Activated CD8-positive, alpha-beta T cell treated with anti-CD3 and anti-CD28 coated beads, Interleukin-2, amount 10 ng/mL, durations not matched to agents 7 days and 5 days (primary cell): Measurements from ENCODE around the gene CHD9. TPM values are rescaled to one million over a fixed set of nuclear protein-coding genes. Genes with fewer than 3 reads are reported as not detected.

Experiments
- ATAC-seq: fragments of 150-1000 bp; cut with Tn5 transposase; one replicate; pipeline ENCODE4 v1.10.0; 2021; ENCODE audit warnings: moderate library complexity
- CTCF ChIA-PET: fragments of 350-600 bp; sonication (Branson Sonifier 250); formaldehyde crosslinking; loops from one replicate; lab custom pipeline; 2021; ENCODE audit warnings: antibody characterized with exemption; lab: Charles Lee
- POLR2A ChIA-PET: fragments of 350-600 bp; sonication (Branson Sonifier 250); formaldehyde crosslinking; loops from one replicate; lab custom pipeline; 2021; ENCODE audit warnings: antibody characterized with exemption; lab: Charles Lee
- DNase-seq: peaks from one replicate; pipeline ENCODE4 v3.0.0-alpha.2; 2020
- H3K27ac Mint-ChIP-seq: one replicate; pipeline ENCODE4 v1.8.0; 2021; ENCODE audit warnings: mild to moderate bottlenecking, mixed read lengths
- H3K27me3 Mint-ChIP-seq: one replicate; pipeline ENCODE4 v1.8.0; 2021; ENCODE audit warnings: low read depth, mixed read lengths
- H3K36me3 Mint-ChIP-seq: one replicate; pipeline ENCODE4 v1.8.0; 2021; ENCODE audit warnings: low read depth, mixed read lengths
- H3K4me1 Mint-ChIP-seq: one replicate; pipeline ENCODE4 v1.8.0; 2021; ENCODE audit warnings: low read depth, mixed read lengths
- H3K4me3 Mint-ChIP-seq: one replicate; pipeline ENCODE4 v1.8.0; 2021; ENCODE audit warnings: mild to moderate bottlenecking, mixed read lengths
- H3K9me3 Mint-ChIP-seq: one replicate; pipeline ENCODE4 v1.8.0; 2022; ENCODE audit warnings: mixed read lengths; ENCODE audit not compliant: insufficient read depth
- total RNA-seq, 2 experiments: library from RNA; stranded (reverse); gene quantifications; one replicate each; pipeline ENCODE4 v1.2.3, GENCODE V29; 2021

CHD9 gene
- total RNA-seq, 2 experiments from 2014 or later = 23.5 to 32.1 TPM

DNA sequence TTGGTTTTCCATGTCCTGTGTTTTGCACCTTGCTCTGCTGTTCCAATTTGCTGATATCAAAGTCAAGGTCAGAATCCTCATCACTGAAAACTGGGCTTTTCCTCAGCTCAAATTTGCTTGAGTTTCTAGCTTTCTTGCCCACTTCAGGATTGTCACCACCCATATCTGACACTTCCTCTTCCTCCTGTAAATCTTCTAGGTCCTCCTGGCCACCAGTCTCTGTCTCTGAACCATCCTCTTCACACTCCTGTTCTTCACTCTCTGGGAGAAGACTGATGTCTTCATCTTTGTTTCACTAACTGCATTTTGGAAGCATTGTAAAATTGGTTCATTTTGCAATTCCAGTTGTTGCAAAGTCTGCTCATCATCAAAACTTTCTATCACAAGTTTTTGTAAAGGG is 316.0 kb downstream of the CHD9 start:
- CTCF ChIA-PET = no interaction called here
- Mint-ChIP-seq H3K4me1 (peaks cover 14% of the 10 kb centered on the region), H3K36me3 (no peaks in the 10 kb centered on the region), H3K4me3 (no peak overlapping the region), H3K9me3 (no peaks in the 10 kb centered on the region), H3K27ac (no peak overlapping the region), H3K27me3 (peaks cover 11% of the 10 kb centered on the region)
- POLR2A ChIA-PET = no interaction called here
- no peak for DNase-seq
- ATAC-seq = no peak

DNA sequence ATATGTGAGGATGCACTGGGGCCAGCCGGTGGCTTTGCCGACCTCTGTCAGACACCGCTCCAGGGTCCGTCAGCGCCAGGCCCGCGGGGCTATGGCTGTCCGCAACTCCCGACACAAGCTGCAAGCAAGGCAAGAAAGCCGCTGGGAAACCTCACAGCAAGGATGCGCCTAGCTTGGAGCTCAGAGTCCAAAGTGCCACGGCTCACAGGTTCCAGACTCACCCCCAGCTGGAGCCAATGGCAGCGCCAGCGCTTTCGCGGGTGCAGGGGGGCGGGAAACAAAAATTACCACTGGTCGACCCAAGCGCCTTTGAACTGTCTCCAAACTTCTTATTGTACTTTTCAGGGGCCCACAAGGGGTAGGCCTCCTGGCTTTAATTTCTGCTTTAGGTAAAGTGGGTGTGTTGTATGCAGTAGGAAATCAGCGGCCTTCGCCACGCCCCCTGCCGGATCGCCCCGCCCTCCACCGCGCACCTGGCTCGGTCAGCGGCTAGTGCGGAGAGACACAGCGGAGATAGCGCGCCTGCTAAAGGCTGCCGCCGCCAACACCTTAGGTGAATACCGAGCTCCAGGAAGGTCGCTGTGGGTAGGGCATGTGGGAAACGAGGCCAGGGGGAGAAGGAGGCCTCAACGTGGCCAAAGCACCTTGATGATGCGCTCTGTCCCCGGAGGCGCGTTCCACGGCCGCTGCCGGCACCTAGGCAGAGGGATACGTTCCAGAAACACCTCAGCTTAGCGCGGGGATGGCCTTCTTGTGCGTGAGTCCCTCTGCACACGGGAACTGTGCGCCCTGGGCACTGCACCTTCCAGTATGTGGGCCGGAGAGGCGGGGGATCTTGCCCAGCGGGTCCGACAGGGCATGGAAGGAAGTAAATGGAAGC is 318.4 kb downstream of the CHD9 start:
- Mint-ChIP-seq H3K9me3 (no peaks in the 10 kb centered on the region), H3K4me1 (peaks cover 16% of the 10 kb centered on the region), H3K36me3 (no peaks in the 10 kb centered on the region), H3K27me3 (peaks cover 12% of the 10 kb centered on the region), H3K27ac (peak overlapping the region; percentile 6), H3K4me3 (no peak overlapping the region)
- DNase-seq (peak; percentile 75), ATAC-seq (peak; percentile 98)
- ChIA-PET POLR2A (no interaction called here), CTCF (no interaction called here)

DNA sequence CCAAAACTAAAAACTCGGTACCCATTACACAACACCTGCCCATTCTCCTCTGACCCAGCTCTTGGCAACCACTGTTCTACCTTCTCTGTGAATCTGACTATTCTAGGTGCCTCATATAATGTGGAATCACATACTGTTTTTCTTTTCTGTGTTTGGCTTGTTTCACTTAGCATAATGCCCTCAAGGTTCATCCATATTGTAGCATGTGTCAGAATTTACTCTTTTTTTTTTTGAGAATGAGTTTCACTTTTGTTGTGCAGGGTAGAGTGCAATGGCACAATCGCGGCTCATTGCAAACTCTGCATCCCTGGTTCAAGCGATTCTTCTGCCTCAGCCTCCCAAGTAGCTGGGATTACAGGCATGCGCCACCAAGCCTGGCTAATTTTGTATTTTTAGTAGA is 320.0 kb downstream of the CHD9 start:
- POLR2A ChIA-PET = no interaction called here
- Mint-ChIP-seq H3K9me3 (no peaks in the 10 kb centered on the region), H3K27me3 (peaks cover 10% of the 10 kb centered on the region), H3K36me3 (no peaks in the 10 kb centered on the region), H3K27ac (no peak overlapping the region), H3K4me3 (no peak overlapping the region), H3K4me1 (peaks cover 19% of the 10 kb centered on the region)
- no peak for DNase-seq
- ATAC-seq = no peak
- CTCF ChIA-PET = no interaction called here

DNA sequence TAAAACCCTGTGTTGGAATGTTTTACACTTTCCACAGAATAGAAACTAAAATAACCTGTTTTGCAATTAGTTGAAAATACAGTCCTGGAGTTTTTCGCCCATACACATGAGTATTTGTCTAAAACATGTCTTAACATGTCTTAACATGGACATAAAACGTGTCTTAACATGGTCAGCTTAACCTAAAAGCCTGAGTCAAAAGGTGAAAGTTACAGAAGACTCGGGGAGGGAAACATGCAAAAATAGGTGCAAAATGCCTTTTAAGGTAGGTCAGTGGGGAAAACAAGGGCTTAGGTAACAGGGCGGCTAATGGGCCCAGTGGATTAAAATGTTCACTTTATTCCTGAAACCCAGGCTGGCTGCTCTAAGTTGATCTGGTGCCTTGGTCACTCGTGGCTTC is 323.3 kb downstream of the CHD9 start:
- peaks cover 7% of the 10 kb centered on the region for H3K27me3 Mint-ChIP-seq
- no peak for ATAC-seq
- DNase-seq = no peak
- CTCF ChIA-PET = no interaction called here
- peaks cover 16% of the 10 kb centered on the region for H3K4me1 Mint-ChIP-seq
- POLR2A ChIA-PET = no interaction called here
- H3K4me3 Mint-ChIP-seq = no peak overlapping the region
- H3K27ac Mint-ChIP-seq = no peak overlapping the region
- peaks cover 3% of the 10 kb centered on the region for H3K9me3 Mint-ChIP-seq
- H3K36me3 Mint-ChIP-seq = no peaks in the 10 kb centered on the region

Other genes with a start within 250 kb of the CHD9 start
- under 1 TPM; 0.23 to 0.26 TPM for gene CHD9NB, start 2.1 kb upstream of the CHD9 start, total RNA-seq